GM19238 (cell line): ENCODE measurements around the gene CHCHD3.
"Not testable (repeated sequence)": the region's sequence is repeated elsewhere in the genome, so short reads cannot be mapped to it uniquely, and the experiment has no call there.

Source experiments
- DNase-seq: peaks from one replicate; pipeline ENCODE4 v3.0.0; 2011; ENCODE audit warnings: low spot score; ENCODE audit not compliant: insufficient read length

The CHCHD3 gene

DNA sequence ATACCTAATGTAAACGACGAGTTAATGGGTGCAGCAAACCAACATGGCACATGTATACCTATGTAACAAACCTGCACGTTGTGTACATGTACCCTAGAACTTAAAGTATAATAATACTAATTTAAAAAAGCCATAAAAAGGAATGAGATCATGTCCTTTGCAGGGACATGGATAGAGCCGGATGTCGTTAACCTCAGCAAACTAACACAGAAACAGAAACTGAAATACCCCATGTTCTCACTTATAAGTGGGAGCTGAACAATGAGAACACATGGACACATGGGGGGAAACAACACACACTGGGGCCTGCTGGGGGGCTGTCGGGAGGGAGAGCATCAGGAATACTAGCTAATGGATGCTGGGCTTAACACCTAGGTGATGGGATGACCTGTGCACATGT is 176.8 kb downstream of the CHCHD3 start:
- not testable (repeated sequence) for DNase-seq

DNA sequence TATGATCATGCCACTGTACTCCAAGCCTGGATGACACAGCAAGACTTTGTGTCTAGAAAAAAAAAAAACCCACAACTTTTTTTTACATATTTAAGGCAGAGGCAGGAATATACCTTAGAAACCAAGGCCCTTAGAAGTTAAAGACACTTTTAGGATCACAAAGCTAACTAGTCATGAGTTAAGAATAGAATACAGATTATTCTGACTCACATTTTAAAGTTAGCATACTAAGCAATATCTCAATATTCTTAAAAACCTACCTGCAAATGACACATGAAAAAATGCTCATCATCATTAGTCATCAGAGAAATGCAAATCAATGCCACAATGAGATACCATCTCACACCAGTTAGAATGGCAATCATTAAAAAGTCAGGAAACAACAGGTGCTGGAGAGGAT is 177.7 kb downstream of the CHCHD3 start:
- no peak for DNase-seq

DNA sequence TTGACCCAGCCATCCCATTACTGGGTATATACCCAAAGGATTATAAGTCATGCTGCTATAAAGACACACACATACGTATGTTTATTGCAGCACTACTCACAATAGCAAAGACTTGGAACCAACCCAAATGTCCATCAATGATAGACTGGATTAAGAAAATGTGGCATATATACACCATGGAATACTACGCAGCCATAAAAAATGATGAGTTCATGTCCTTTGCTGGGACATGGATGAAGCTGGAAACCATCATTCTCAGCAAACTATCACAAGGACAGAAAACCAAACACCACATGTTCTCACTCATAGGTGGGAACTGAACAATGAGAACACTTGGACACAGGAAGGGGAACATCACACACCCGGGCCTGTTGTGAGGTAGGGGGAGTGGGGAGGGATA is 179.6 kb downstream of the CHCHD3 start:
- DNase-seq, result not testable (repeated sequence)

DNA sequence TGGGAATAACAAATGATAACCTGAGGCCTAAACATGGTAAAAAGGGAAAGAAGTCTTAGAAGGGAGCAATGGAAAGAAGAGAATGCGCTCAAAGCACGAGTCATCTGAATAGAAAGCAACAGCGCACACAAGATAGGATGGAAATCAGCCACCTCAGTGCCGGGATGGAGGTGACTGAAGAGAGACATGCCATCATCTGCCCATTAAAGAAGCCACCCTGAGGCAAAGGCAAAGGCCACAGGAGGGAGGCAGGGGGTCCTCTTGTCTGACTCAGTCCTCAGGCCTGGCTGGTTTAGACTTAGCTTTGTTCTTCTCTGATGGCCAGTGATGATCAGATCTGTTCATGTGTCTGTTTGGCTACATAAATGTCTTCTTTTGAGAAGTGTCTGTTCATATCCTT is 180.6 kb downstream of the CHCHD3 start:
- no peak for DNase-seq

DNA sequence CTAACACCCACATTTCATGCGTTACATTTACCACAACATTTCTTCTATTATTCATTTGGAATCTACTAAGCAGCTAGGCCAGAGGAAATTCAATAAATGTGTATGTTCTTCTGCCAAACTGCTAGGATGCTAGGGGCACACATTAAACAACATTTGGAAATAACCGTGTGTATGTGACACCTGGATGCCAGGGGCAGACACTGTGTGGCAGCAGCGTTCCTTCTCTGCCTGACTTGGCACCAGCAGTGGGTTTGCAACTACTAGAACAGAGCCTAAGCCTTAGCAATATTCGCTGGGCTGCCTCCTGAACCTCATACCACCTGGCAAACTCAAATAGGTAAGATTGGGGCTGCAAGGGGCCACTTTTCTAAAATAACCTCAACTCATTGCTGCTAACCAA is 182.1 kb downstream of the CHCHD3 start:
- DNase-seq, result no peak

DNA sequence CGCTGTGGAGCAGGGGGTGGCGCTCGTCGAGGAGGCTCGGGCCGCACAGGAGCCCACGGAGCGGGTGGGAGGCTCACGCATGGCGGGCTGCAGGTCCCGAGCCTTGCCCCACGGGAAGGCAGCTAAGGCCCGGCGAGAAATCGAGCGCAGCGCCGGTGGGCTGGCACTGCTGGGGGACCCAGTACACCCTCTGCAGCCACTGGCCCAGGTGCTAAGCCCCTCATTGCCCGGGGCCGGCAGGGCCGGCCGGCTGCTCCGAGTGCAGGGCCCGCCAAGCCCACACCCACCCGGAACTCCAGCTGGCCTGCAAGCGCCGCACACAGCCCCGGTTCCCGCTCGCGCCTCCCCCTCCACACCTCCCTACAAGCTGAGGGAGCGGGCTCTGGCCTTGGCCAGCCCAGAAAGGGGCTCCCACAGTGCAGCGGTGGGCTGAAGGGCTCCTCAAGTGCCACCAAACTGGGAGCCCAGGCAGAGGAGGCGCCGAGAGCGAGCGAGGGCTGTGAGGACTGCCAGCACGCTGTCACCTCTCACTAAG is 183.2 kb downstream of the CHCHD3 start:
- DNase-seq, result not testable (repeated sequence)

DNA sequence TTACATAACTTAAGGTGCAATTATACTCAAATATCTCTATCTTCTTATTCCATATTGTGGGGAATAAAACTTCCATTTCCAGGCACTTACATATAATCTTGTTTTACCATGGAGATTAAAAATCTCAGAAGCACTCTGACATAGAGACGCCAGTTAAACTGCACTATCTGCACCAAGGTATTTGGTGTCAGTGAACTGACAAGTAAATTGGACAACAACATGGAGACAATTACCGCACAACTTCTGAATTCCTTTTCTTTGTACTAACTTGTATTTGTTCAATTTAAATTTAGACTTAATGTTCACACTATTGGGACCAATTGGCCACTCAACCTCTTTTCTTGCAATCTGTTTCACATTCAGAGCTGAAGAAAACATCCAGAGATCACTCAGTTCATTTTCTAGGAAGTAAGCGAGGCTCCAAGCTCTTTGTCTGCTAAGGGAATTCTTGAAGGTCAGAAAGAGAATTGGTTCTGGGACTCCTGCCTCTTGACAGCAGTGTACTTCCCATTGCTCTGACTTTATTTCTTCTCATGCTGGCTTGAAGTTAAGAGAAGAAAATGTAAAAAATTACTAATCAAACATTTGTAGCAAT is 184.7 kb downstream of the CHCHD3 start:
- no peak for DNase-seq

DNA sequence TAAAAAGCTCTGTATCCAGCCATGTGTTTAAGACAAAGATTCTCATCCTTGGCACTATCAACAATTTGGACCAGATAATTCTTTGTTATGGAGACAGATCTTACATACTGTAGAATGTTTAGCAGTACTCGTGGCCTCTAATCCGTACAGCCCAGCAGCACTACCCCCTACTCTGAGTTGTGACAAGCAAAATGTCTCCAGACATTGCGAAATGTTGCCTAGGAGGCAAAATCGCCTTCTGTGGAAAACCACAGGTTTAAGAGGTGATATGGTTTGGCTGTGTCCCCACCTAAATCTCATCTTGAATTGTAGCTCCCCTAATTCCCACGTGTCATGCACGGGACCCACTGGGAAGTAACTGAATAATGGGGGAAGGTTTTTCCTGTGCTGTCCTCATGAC is 186.7 kb downstream of the CHCHD3 start:
- DNase-seq, result no peak

DNA sequence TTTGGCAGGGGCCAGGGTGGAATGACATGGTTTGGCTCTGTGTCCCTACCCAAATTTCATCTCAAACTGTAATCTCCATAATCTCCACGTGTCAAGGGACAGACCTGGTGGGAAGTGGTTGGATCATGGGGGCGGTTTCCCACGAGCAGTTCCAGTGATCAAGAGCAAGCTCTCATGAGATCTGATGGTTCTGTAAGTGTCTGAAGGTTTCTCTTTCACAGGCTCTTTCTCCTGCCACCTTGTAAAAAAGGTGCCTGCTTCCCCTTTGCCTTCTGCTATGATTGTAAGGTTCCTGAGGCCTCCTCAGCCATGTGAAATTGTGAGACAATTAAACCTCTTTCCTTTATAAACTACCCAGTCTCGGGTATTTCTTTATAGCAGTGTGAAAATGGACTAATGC is 188.3 kb downstream of the CHCHD3 start:
- no peak for DNase-seq

DNA sequence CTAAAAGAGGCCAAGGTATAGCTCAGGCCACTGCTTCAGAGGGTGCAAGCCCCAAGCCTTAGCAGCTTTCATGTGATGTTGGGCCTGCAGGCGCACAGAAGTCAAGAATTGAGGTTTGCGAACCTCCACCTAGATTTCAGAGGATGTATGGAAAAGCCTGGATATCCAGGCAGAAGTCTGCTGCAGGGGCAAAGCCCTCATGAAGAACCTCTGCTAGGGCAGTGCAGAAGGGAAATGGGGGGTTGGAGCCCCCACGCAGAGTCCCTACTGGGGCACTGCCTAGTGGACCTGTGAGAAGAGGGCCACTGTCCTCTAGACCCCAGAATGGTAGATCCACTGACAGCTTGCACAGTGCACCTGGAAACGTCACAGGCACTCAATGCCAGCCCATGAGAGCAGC is 189.1 kb downstream of the CHCHD3 start:
- not testable (repeated sequence) for DNase-seq

DNA sequence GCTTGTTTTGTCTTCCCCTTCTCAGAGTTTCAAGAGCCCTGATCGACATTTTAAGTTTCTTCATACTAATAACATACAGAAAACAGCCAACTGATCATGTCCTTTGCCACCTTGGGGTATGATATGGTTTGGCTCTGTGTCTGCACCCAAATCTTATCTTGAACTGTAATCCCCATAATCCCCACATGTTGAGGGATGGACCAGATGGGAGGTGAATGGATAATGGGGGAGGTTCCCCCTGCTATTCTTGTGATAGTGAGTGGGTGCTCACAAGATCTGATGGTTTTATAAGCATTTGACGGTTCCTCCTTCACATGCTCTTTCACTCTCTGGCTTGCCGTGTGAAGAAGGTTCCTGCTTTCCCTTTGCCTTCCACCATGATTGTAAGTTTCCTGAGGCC is 190.3 kb downstream of the CHCHD3 start:
- no peak for DNase-seq

DNA sequence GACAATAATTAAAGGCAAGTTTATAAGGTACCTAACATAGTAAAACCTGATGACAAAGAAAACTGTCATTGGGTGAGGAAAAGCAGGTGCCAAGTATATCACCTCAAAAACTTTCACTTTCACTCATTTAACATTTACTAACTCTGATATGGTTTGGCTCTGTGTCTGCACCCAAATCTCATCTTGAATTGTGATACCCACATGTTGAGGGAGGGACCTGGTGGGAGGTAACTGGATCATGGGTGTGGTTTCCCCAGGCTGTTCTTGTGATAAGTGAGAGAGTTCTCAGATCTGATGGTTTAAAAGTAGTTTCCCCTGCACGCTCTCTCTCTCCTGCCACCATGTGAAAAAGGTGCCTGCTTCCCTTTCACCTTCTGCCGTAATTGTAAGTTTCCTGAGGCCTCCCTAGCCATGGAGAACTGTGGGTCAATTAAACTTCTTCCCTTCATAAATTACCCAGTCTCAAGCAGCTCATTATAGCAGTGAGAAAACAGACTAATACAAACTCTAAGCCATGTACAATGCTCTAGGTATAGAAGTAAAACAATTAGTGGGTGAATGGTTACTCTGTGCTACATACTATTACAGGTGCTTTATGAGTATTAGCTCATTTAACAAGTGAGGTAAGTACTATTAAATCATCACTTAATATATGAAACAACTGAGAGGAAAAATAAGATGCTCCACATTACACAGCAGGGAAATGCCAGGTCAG is 199.0 kb downstream of the CHCHD3 start:
- no peak for DNase-seq

DNA sequence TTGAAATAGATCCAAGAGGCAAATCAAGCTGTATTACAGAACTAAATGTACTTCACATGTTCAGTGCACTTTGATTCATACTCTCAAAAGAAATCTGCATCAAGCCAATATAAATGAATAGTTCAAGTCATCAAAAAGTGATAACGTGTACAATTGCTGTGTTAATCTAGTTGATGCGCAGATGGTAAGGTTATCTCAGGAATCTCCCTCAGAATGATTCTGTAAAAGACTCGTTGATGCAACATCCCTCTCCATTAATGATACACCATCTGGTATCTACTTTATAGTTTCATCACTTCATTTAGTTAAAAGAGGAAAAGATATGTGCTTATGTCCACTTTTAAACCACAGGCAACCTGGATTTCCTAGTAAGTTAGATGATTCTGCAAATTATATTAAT is 200.6 kb downstream of the CHCHD3 start:
- DNase-seq, result no peak

DNA sequence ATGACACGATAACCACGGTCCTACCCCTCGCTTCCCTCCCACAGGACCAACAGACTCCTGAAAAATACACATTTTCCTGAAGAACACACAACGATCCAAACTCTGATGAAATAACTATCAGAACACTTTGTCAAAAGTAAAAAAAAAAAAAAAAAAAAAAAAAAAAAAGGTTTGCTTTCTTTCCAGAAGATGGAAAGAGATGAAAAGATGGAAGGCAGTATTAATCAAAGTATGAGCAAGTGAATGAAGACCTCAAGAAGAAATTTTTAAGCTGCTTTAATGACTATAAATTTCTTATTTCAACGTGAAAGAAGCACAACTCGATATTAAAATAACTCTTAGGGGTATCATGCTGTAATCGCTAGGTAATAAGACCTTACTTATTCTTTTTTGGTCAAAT is 202.3 kb downstream of the CHCHD3 start:
- DNase-seq, result no peak

DNA sequence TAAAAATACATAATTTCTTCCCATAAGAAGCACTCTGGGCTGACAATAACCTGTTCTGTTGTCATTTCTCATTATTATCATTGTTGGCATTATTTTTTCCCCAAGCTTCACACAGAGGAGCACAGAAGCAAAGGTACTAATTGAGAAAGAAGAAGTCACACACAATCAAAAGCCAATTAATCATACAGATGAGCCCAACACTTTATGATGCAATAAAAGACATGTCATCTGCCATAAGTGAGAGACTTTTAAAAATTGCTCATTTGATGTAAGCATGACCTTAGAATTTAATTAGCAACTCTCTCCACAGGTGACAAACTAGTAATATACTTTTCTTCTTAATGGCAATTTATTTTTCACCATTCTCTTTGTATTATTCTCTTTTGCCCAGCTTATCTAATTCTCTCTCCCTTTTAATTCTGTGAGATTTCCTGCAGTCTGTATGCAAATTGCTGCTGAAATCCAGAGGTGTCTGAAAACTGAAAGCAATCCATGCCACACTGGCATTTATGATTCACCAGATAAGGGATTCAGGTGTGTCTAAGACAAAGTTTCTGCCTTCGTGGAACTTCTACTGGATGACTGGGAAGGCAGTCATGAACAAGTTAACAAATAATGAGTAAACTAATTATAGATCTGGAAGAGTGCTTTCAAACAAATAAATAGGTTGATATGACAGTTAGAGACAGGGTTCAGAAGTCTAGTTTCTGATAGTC is 203.5 kb downstream of the CHCHD3 start:
- no peak for DNase-seq

DNA sequence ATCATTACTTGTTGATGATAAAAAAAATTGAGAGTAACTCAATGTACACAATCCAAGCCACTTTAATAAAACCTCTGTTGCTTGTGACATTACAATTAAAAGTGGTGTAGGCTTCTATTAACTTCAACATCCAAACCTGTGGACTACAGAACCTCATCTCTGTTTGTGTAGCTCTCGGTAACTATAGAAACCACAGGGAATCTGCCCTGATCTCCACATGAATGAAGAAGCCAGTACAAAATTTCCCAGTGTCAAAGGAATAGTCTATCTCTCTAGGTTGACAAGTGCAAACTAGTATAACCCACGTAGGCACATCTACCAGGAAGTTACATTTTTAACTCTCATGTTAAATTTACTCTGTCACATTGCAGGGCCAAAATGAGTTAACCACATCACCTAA is 204.3 kb downstream of the CHCHD3 start:
- DNase-seq, result no peak

DNA sequence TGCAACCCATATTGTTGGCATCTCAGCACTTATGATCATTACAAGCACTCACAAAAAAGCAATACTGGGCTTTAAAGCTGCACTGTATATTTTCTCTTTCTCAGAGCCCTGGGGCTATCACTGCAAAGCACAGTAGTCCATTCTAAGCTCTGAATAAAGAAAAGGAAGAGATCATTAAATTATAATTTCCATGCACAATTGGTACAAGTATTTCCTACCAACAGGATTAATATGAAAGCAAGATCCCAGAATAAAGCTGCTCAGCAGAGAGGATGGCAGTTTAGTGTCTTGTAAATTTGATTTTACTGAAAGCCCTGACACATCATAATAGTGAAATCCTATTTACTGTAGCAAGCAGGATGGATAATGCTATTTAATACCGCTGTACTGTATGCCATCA is 205.3 kb downstream of the CHCHD3 start:
- DNase-seq, result no peak

DNA sequence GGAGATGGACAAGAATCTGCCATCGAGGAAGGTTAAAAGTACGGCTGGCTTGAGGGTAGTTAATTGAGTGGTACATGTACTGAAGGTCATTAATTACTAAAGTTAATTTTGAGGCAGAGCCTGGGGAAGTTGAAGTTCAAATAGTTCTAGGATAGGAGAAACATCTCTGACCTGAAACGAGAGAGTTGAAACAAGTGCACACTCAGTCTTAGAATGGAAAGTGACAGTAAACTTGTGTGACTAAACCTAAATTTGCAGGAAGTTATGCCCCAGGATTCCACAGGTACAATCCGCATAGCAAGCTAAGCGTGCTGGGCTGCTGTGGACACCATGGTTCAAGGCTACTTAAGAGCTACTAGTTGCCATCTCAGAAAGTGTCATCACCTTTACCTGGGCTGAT is 209.9 kb downstream of the CHCHD3 start:
- DNase-seq, result no peak

DNA sequence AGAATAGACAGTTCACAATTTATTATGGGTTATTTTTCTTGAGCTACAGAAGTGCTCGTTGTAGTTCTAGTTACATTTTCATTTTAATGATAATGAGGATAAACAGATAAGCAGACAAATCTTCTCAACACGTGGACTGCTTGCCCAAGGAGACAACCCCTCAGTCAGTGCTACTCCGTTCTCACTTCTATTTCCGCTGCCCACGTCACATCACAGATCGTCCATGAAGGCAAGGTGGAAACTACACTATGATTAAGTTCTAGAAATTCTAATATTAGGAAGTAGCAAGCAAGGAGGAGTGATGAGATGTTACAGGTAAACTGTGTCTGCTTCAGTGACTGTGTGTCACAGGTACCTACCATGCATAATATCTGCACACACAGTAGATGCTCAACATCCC is 210.5 kb downstream of the CHCHD3 start:
- no peak for DNase-seq

DNA sequence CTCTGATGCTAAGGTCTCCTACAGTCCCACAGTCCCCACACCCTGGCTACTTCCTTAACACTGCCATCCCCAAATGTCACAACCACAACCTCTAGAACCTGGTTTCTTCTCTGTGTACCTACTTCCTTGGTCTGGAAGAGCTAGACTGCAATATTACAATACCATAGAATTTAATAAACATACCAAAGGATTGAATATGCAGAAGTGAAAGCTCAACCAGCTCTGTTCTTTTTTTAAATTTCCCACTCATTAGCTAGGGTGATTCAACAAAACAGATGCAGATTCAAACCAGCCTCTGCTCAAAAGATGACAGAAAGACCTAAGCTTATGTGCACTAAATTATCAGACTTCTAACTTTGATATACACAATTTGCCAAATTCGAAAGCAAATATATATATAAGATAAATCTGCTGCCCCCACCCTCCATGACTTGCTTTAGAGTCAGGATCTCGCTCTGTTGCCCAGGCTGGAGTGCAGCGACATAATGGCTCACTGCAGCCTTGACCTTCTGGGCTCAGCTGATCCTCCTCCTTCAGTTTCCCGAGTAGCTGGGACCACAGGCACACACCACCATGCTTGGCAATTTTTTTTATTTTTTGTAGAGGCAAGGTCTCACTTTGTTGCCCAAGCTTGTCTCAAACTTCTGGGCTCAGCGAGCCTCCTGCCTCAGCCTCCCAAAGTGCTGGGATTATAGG is 212.6 kb downstream of the CHCHD3 start:
- no peak for DNase-seq

DNA sequence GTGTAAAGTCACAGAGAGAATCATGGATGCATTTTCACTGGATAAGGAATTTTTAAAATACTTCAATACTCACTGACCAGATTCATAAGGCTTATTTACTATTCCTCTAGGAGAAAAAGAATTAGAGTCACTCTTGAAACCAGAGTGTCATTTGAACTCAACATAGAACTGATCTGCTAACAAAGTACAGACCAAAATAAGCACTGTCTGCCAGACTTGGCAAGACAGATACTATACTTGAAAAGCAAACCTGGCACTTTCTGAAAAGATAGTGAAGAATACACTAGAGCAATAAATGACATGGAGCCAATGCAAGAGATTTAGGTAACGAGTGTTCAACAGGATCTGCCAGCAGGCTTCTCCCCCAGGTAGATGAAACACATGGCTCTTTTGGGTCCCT is 215.3 kb downstream of the CHCHD3 start:
- DNase-seq, result no peak

DNA sequence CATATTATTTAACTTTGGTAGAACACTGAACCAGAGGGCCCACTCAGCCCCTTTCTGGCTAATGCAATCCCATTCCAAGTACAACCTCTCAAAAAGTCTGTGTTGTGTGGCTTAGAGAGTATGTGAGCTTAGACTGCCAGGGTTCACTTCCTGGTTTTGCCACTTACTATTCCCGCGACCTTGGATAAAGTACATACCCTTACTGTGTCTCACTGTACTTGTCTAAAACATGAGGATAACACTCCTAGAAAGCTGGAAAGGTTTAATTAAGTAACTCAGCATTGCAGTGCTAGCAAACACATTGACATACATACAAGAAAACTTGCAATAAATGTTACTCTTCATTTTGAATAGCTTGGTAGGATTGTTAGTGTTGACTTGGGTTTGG is 215.8 kb downstream of the CHCHD3 start:
- no peak for DNase-seq
